ENCODE results near the gene DTX1. TPM values are rescaled to one million over a fixed set of nuclear protein-coding genes. Genes with fewer than 3 reads are reported as not detected.

DTX1 gene
- total and polyA plus RNA-seq, 2 of the 8 experiments (the other 6 are each of a cell fraction or from before 2014, with no cell fraction given): 4.7 to 6.9 TPM

DNA sequence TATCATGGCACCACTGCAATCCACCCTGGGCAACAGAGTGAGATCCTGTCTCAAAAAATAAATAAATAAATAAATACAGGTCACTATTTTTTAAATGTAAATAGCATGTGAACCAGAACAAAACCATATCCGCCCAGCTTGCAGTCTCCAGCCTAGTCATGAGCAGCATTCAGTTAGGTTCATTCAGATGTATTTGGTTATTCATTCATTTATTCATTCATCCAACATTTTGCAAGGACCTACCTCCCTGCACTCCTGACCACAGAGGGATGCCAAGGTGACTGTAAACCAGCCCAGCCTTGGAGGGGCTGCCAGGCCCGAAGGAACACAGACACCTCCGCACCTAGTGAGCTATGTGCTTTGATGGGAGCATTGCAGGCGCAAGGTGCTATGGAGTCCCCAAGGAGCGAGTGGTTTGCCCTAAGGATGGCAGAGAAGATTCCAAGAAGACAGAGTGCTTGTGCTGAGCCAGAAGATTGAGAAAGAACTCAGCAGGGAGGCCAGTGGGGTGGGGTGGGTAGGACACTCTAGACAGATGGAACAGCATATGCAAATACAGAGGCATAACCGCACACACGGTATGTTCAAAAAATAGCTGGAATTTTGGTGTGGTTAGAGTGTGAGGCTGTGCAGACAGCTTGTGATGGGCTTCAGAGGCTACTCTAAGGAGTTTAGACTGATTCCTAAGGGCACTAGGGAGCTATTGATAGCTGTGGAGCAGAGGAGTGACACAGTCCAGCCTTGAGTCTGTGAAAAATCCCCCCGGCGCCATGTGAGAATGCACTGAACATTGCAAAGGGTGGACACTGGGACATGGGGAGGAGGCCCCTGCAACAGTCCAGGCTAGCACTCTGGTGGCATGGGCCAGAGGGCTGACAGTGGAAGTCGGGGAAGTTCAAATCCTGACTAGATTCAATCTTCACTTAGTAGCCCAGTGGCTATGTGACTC lies 11.7 kb downstream of the DTX1 start:
- no peak for TF ChIP-seq CREB1 (IDR thresholded peaks at IDR 0.05)
- peak; percentile 82; the same call in 1 of the 2 replicates for TF ChIP-seq KDM1A (IDR thresholded peaks at IDR 0.05; ENCODE audit: borderline replicate concordance, low read length)
- Histone ChIP-seq H3K9me3 (ENCODE audit: insufficient read depth in 2 of 2, low read depth in 1 of 2, low read length in 1 of 2) (no peaks in the 10 kb centered on the region), H3K56ac (replicated peaks; ENCODE audit: insufficient read length, low read depth, low read length) (no peak overlapping the region), H2BK12ac (ENCODE audit: low read depth, low read length) (no peak overlapping the region; the same call in 1 of the 2 replicates), H2BK5ac (ENCODE audit: low read depth, low read length) (no peak overlapping the region), H4K20me1 (replicated peaks in 1 of 2; ENCODE audit: control insufficient read depth in 1 of 2, insufficient read depth in 2 of 2, low read length in 2 of 2) (peaks cover 0 to 3% of the 10 kb centered on the region in 2 experiments), H2BK20ac (ENCODE audit: low read length) (no peak overlapping the region), H3K27ac (ENCODE audit: low read depth, low read length) (no peak overlapping the region), H4K5ac (ENCODE audit: insufficient read length, low read depth, low read length) (no peak overlapping the region), H3K18ac (ENCODE audit: extremely low read depth, low read length) (no peak overlapping the region), H3K4ac (replicated peaks; ENCODE audit: insufficient read length, low read depth, low read length) (no peak overlapping the region), H3K23me2 (ENCODE audit: low read depth, low read length) (peaks cover 4% of the 10 kb centered on the region; the same call in 1 of the 2 replicates), H2BK120ac (replicated peaks; ENCODE audit: low read depth, low read length) (no peak overlapping the region), H3K23ac (ENCODE audit: insufficient read length) (no peak overlapping the region), H3K36me3 (ENCODE audit: control insufficient read depth in 2 of 4, insufficient read depth in 4 of 4, low read length in 3 of 4) (no peaks in the 10 kb centered on the region), H3K4me3 (ENCODE audit: extremely low read depth in 1 of 4, insufficient read depth in 2 of 4, low read depth in 3 of 4, low read length in 4 of 4) (no peak overlapping the region), H3K79me2 (ENCODE audit: control insufficient read depth in 1 of 2, insufficient read depth in 2 of 2, low read length in 2 of 2) (no peaks in the 10 kb centered on the region), H2AFZ (ENCODE audit: low read length) (no peak overlapping the region), H2AK5ac (ENCODE audit: low read depth, low read length) (no peak overlapping the region), H3K4me1 (replicated peaks in 1 of 4; ENCODE audit: control insufficient read depth in 3 of 4, insufficient read depth in 4 of 4, low read length in 3 of 4) (peaks cover 0 to 20% (median 10%) of the 10 kb centered on the region in 4 experiments; a peak in 5 of 7 replicates), H3K9ac (replicated peaks in 1 of 4; ENCODE audit: extremely low read depth in 1 of 4, low read depth in 3 of 4, low read length in 3 of 4) (no peak overlapping the region), H3K79me1 (ENCODE audit: low read depth, low read length) (no peaks in the 10 kb centered on the region), H3K4me2 (ENCODE audit: insufficient read depth in 1 of 2, low read depth in 2 of 2, low read length in 2 of 2) (no peak overlapping the region), H3K14ac (ENCODE audit: insufficient read length) (no peak overlapping the region), H2BK15ac (ENCODE audit: low read length) (no peak overlapping the region), H3K27me3 (replicated peaks in 1 of 4; ENCODE audit: control insufficient read depth in 3 of 4, extremely low read depth in 1 of 4, insufficient read depth in 3 of 4, low read length in 3 of 4) (peaks cover 0 to 2% (median 0%) of the 10 kb centered on the region in 4 experiments; a peak in 3 of 7 replicates), H4K8ac (ENCODE audit: extremely low read depth, insufficient read depth, low read length) (no peak overlapping the region), H4K91ac (replicated peaks; ENCODE audit: insufficient read length, low read length) (no peak overlapping the region)
- FAIRE-seq (no peak), DNase-seq (ENCODE audit: low read depth in 1 of 2, low spot score in 2 of 2) (no peak)
- 84% methylated on average over 10 of the region's 10 CpGs; no CpG with 5 or more reads in 1 of the 2 experiments for WGBS, 2 experiments (ENCODE audit: extremely low coverage in 1 of 2, insufficient coverage in 1 of 2, insufficient read length in 1 of 2, insufficient replicate concordance in 2 of 2, low coverage in 1 of 2, low lambda C conversion rate in 2 of 2, missing lambda C conversion rate in 1 of 2)
- ChIA-PET CTCF (ENCODE audit: partially characterized antibody) (interaction anchor here (0.6 to 12.0 kb wide), 11 partner anchors 18 to 211 kb away, joined by 3 to 96 read pairs (median 3); no protein-coding TSS in a partner anchor), POLR2A (ENCODE audit: partially characterized antibody) (interaction anchor here (2.1 kb wide), 1 partner anchor 14 kb away, joined by 6 read pairs; no protein-coding TSS in a partner anchor)
